Measurements from ENCODE around the gene TTC21A. TPM values are rescaled to one million over a fixed set of nuclear protein-coding genes. Genes with fewer than 3 reads are reported as not detected.

Gene TTC21A
- total RNA-seq, 1 experiment from 2014 or later, result 5.6 TPM

DNA sequence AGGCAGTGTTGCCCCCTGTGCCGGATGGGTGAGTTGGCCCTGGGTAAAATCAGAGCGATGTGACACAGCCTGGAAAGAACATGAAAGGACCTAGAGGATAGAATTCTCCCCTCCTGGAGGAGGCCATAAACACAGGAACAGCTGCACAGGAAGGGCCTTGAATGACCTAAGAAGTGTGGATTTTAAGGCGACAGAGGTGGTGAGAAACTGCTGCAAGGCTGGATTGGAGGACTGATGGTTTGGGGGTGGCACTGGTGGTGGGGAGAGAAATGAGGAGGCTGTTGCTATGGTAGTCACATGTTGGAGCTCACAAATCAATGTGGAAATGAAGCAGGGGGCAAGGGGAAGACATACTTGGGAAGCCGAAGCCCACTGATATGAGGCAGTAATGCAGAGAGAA is 71.1 kb downstream of the TTC21A start:
- RAD21 ChIA-PET (ENCODE audit: low non-redundant PET in 1 of 2, low total read pairs in 2 of 2, uncharacterized antibody in 2 of 2, unreplicated experiment in 2 of 2), result no interaction called here
- H3K9me2 ChIP-seq (ENCODE audit: insufficient read depth), result no peaks in the 10 kb centered on the region
- no peaks in the 10 kb centered on the region for H3K27me3 ChIP-seq (ENCODE audit: insufficient read depth, low read length)
- ATAC-seq (no peak), DNase-seq (ENCODE audit: low read depth, low spot score) (no peak)
- peak overlapping the region; percentile 92 for H3K4me2 ChIP-seq (ENCODE audit: low read length)
- H4K20me1 ChIP-seq (ENCODE audit: insufficient read depth), result no peaks in the 10 kb centered on the region
- no TSS peak for BruUV-seq (replicated peaks)
- CTCF ChIA-PET, result interaction anchor here (1.1 to 1.6 kb wide), 2 partner anchors 11 to 113 kb away, joined by 3 to 8 read pairs; no protein-coding TSS in a partner anchor
- peaks cover 38 to 59% of the 10 kb centered on the region in 2 experiments for H3K4me1 ChIP-seq (ENCODE audit: control insufficient read depth in 1 of 2, insufficient read depth in 2 of 2, low read length in 2 of 2)
- POLR2A ChIA-PET, result interaction anchor here (1.3 to 1.4 kb wide), 2 partner anchors 12 to 18 kb away, joined by 3 to 4 read pairs; no protein-coding TSS in a partner anchor
- H3K4me3 ChIP-seq (replicated peaks in 1 of 2; ENCODE audit: low read depth in 1 of 2, low read length in 2 of 2), result peak overlapping the region; percentile 56 to 61
- no peaks in the 10 kb centered on the region for H3K79me2 ChIP-seq (ENCODE audit: insufficient read depth, low read length)
- no peaks in the 10 kb centered on the region for H3K36me3 ChIP-seq (ENCODE audit: control insufficient read depth in 1 of 2, insufficient read depth in 2 of 2, low read length in 2 of 2)
- H3K9me3 ChIP-seq (ENCODE audit: control insufficient read depth in 1 of 2, insufficient read depth in 1 of 2, low read depth in 1 of 2, low read length in 2 of 2), result no peaks in the 10 kb centered on the region
- H2AFZ ChIP-seq (ENCODE audit: low read depth, low read length, poor library complexity, severe bottlenecking), result no peak overlapping the region
- intact Hi-C loops (cut with micrococcal nuclease), result no loop called here
- H3K27ac ChIP-seq (ENCODE audit: low read depth, low read length), result peak overlapping the region; percentile 64
- TF ChIP-seq POLR2A (IDR thresholded peaks at IDR 0.05; ENCODE audit: borderline replicate concordance, extremely low read depth, insufficient read depth, insufficient read length), result no peak
- no peak for TF ChIP-seq EZH2phosphoT487 (IDR thresholded peaks at IDR 0.05; ENCODE audit: borderline replicate concordance)
- TF ChIP-seq, protein P1, sequence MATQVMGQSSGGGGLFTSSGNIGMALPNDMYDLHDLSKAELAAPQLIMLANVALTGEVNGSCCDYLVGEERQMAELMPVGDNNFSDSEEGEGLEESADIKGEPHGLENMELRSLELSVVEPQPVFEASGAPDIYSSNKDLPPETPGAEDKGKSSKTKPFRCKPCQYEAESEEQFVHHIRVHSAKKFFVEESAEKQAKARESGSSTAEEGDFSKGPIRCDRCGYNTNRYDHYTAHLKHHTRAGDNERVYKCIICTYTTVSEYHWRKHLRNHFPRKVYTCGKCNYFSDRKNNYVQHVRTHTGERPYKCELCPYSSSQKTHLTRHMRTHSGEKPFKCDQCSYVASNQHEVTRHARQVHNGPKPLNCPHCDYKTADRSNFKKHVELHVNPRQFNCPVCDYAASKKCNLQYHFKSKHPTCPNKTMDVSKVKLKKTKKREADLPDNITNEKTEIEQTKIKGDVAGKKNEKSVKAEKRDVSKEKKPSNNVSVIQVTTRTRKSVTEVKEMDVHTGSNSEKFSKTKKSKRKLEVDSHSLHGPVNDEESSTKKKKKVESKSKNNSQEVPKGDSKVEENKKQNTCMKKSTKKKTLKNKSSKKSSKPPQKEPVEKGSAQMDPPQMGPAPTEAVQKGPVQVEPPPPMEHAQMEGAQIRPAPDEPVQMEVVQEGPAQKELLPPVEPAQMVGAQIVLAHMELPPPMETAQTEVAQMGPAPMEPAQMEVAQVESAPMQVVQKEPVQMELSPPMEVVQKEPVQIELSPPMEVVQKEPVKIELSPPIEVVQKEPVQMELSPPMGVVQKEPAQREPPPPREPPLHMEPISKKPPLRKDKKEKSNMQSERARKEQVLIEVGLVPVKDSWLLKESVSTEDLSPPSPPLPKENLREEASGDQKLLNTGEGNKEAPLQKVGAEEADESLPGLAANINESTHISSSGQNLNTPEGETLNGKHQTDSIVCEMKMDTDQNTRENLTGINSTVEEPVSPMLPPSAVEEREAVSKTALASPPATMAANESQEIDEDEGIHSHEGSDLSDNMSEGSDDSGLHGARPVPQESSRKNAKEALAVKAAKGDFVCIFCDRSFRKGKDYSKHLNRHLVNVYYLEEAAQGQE (IDR thresholded peaks at IDR 0.05; ENCODE audit: low read depth), result no peak
- no peak for TF ChIP-seq JUND (IDR thresholded peaks at IDR 0.05)
- TF ChIP-seq ELF1 (IDR thresholded peaks at IDR 0.05; ENCODE audit: borderline replicate concordance, low read depth), result no peak
- TF ChIP-seq, protein P2, sequence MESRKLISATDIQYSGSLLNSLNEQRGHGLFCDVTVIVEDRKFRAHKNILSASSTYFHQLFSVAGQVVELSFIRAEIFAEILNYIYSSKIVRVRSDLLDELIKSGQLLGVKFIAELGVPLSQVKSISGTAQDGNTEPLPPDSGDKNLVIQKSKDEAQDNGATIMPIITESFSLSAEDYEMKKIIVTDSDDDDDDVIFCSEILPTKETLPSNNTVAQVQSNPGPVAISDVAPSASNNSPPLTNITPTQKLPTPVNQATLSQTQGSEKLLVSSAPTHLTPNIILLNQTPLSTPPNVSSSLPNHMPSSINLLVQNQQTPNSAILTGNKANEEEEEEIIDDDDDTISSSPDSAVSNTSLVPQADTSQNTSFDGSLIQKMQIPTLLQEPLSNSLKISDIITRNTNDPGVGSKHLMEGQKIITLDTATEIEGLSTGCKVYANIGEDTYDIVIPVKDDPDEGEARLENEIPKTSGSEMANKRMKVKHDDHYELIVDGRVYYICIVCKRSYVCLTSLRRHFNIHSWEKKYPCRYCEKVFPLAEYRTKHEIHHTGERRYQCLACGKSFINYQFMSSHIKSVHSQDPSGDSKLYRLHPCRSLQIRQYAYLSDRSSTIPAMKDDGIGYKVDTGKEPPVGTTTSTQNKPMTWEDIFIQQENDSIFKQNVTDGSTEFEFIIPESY (IDR thresholded peaks at IDR 0.05; ENCODE audit: extremely low read depth, insufficient replicate concordance, low read length), result no peak
- peak overlapping the region; percentile 72 for H3K9ac ChIP-seq (ENCODE audit: low read length)

Measured in HCT116 (cell line).